ENCODE measurements around the gene SLC66A3. TPM values are rescaled to one million over a fixed set of nuclear protein-coding genes. Genes with fewer than 3 reads are reported as not detected.
"Not testable (repeated sequence)": the region's sequence is repeated elsewhere in the genome, so short reads cannot be mapped to it uniquely, and the experiment has no call there.

The SLC66A3 gene
- total RNA-seq, 1 donor from 2014 or later, result 8.1 TPM

DNA sequence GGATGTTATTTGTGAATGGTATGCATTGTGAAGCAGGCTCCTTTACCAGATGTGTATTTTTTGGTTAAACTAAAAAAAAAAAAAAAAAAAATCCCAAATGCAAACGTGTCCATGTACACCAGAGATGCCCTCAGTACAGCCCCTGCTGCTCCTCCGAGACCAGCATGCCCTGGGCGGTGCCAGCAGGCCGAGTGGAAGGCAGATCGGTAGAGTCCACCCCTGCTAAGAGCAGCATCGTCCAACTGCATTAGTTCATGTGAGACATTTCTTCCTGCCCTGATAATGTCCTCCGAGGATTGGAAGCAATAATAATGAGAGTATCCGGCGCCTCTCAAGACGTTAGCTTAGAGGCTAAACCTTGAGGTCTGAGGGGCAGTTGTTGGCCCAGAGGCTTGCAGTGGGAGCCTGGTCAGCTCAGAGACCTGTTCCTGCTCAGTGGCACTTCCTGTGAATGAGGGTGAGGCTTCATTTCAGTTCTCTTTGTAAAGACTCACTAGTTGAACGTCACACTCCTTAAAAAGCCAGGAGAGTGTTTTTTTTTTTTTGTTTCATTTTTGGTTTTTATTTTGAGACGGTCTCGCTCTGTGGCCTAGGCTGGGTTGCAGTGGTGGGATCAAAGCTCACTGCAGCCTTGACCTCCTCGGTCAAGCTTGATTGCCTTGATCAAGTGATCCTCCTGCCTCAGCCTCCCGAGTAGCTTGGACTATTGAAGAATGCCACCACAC lies 5.6 kb downstream of the SLC66A3 start:
- no peak for DNase-seq (ENCODE audit: low spot score)
- ATAC-seq, result peak; percentile 30

DNA sequence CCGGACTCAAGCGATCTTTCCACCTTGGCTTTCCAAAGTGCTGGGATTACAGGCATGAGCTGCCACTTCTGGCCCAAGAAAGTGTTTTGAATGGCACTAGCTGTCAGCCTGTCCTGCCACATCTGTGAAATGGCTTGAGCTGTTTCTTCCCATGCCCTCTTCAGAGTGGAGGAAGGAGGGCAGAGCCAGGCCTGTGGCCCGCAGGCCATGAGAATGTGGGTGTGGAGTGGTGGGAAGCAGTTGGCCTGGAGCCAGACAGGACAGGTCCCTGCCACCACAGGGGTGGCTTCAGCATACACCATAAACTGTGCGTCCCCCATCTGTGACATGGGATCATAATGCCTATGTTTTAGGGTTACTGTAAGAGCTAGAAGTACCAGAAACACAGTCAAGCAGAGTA lies 6.5 kb downstream of the SLC66A3 start:
- DNase-seq (ENCODE audit: low spot score), result no peak
- ATAC-seq, result no peak

DNA sequence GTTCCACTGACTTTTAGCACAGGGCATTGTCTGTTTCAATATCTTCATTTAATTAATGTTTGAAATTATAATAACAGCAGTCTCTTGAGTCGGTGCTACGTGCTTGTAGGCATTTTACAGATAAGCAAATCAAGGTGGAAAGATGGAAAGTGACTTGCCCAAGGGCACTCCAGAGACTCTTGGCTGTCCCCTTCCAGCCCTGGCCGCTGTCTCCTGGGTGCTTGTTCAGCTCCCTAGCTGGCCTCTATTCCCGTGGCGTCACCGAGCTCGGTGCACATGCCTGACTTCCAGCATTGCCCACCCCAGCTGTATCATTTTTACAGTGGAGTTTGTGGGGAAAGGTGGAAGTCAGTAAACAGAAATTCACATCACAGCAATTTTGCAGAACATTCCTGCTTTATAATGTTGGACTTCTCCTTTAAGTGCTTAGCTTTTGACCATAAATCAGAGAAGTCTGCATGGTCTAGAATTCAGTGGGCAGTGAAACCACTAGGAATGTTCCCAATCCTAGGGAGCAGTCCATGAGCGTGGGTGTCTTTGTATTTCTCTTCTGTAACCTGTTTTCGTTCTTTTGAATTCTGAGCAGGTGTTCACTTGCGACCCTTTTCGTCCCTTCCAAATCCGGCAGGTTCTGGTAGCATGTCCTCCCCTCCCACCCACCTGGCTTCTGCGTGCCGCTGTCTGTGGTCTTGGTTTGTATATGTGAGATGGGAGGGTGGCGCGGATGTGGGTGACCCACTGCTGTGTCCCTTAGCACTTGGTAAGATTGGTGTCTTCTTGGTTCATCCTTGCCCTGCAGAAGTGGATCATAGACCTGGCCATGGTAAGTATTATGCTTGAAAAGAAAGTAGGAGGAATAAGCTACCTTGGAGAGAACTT lies 8.4 kb downstream of the SLC66A3 start:
- DNase-seq (ENCODE audit: low spot score) (no peak), ATAC-seq (no peak)

DNA sequence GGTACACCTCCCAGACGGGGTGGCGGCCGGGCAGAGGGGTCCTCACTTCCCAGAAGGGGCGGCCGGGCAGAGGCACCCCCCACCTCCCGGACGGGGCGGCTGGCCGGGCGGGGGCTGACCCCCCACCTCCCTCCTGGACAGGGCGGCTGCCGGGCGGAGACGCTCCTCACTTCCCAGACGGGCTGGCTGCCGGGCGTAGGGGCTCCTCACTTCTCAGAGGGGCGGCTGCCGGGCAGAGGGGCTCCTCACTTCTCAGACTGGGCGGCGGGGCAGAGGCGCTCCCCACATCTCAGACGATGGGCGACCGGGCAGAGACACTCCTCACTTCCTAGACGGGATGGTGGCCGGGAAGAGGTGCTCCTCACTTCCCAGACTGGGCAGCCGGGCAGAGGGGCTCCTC lies 9.8 kb downstream of the SLC66A3 start:
- ATAC-seq; DNase-seq (ENCODE audit: low spot score): not testable (repeated sequence)

DNA sequence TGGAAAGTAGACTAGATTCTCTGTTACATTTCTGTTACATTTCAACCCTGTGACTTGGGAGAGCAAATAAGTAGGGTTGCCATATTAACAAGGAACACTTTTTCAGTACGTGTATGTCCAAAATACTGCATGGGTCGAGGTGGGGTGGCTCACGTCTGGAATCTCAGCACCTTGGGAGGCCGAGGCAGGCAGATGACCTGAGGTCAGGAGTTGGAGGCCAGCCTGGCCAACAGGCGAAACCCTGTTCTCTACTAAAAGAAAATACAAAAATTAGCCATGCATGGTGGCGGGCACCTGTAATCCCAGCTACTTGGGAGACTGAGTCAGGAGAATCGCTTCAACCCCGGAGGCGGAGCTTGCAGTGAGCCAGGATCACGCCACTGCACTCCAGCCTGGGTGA lies 11.2 kb downstream of the SLC66A3 start:
- ATAC-seq (no peak), DNase-seq (ENCODE audit: low spot score) (no peak)

DNA sequence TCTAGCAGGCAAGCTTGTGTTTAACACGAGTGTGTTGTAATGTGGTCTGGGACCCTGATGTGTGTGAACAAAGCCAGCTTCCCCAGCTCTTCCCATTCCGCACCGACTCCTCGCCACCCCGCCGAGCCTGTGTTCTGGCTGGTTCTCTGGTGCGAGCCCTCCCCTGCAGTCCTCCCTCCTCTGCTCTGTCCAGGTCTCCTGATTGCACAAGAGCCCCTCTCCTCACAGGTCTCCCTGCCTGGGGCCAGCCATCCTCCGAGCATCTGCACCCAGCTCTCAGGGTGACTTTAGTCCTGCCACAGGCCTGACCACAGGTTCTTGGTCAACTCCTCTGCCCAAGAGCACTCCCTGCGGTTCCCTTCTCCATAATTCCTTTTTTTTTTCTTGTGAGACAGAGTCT lies 13.2 kb downstream of the SLC66A3 start:
- no peak for DNase-seq (ENCODE audit: low spot score)
- ATAC-seq, result no peak

DNA sequence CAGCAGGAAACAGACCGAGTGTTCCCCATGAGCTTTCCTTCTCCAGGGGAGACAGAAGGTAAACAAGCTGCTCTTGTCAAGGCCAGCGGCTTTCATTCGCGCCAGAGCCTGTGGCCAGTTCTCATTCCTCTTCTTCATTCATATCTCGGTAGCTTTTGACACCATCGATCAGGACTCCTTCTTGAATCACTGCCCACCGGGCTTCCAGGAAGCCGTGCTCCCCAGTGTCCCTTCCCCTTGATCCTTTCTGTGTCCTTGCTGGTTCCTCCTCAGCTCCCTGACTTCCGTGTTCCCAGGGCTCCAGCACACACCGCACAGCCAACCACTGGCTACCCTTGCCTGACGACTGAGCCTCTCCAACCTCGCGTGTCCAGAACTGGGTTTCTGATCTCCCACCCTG lies 14.1 kb downstream of the SLC66A3 start:
- no peak for DNase-seq (ENCODE audit: low spot score)
- peak; percentile 19 for ATAC-seq

DNA sequence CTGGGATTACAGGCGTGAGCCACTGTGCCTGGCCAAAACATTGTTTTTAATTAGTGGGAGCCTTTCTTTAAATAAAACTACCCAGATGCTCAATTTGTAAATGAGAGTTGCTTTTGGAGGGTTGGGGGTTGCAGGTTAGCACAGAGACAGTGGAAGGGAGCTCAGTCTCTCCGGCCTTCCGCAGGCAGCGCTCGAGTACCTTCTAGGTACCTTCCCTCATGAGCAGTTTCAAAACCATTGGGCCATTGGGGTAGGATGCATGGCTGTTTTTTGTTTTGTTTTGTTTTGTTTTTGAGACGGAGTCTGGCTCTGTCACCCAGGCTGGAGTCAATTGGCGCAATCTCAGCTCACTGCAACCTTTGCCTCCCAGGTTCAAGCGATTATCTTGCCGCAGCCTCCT lies 19.0 kb downstream of the SLC66A3 start:
- no peak for DNase-seq (ENCODE audit: low spot score)
- ATAC-seq, result no peak

DNA sequence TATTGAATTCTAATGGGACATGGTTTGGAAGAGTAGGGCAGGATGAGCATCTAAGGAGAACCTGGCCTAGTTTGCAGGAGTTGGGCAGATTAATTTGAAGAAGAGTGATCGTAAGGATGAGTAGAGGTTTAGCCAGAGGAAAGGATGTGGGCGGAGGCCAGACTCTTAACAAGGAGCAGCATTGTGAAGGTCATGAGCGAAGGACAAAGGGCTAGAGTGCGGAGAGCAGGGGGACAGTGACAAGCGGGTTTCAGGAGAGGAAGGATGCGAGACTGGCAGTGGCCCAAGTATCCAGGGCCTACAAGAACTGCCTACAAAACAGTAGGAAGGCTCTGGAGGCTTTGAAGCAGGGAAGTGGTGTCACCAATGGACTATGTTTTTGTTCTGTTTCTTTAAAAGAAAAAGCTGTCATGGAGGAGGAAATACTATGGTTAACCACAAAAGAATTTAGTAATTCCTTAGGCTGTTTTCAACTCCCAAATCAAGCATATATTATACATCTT lies 20.1 kb downstream of the SLC66A3 start:
- DNase-seq (ENCODE audit: low spot score) (no peak), ATAC-seq (peak; percentile 31)

DNA sequence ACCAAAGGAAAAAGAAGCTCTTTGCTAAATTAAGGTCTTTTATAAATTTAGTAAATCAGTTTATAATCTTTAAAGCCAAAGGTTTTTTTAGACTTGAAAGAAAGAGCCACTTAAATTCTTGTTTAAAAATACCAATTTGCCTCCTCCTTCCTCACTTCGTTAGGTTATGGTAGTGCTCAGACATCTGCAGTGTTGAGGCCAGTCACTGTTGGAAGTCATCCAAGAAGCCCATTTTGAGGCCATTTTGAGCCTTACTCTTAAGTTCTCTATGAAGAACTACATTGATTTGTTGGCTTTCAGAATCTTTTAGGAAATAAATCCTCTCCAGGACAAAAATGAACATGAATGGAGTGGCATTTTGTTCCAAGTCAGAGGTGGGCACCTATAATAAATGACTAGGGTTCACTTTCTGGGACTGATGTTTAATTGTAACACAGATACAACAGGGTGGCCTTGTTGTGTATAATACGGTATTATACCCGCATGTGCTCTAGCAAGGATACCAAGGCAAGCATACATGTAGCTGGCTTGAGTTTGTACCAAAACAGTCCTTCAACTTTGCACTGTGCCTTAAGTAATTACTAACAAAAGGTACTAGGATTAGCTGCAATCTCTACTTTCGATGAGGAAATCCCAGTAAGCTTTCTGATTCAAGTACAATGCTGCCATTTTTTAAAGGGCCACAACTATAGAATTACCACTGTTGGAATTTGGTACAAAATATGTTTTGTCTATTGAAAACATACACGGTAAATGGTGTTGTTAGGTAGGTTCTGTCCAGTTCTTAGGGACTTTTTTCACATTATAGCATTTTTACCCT lies 22.8 kb downstream of the SLC66A3 start:
- ATAC-seq, result no peak
- DNase-seq (ENCODE audit: low spot score), result no peak

DNA sequence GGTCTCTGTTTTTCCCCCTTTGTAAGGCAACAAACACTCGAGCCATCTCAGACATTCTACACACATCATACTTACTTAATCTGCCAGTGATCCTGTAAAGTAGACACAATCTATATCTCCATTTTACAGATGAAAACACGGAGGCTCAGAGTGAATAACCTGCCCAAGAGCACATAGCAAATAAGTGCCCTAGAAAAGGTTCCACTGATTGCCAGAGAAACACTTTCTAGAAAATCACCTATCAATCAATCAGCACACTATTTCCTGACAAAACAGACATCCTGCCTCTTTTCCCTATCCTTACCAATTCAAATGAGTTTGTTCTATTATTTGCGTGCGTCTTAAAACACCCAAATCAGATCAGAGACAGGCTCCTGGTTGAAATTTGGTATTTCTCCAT lies 23.9 kb downstream of the SLC66A3 start:
- no peak for ATAC-seq
- no peak for DNase-seq (ENCODE audit: low spot score)

DNA sequence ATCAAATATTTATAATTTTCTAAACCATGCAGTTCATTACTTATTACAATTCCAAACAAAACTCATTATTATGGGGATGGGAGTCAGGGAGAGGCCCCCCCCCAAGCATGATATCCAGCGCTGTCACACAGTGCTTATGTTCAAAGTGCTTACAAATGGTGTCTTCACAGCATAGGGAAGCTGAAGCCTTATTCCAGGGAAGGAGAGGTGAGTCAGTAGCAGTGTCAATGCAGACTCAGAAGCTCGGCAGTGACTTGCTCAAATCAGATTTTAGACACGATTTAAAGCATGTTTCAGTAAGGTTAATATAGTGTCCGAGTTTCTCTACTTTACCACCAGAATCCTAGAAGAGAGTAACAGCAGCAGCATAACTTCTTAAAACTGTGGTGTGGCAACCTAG lies 24.6 kb downstream of the SLC66A3 start:
- ATAC-seq (no peak), DNase-seq (ENCODE audit: low spot score) (no peak)

DNA sequence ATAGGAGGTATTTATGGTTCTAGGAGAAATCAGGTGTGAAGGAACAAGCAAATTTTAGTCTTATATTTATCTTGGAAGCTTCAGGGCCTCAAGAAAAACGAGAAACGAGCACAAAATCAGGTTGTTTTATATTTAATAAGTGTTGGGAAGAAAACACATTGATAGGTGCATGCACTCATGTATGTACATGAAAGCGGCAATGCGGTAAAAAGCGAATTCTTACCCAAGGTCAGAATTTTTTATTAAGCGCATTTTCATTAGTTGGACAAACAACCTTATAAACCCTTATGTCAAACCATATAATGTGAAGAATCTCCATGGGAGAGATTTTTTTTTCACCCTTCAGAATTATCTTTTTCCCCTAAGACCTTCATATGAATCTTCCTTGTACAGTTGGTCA lies 25.4 kb downstream of the SLC66A3 start:
- ATAC-seq (no peak), DNase-seq (ENCODE audit: low spot score) (no peak)

DNA sequence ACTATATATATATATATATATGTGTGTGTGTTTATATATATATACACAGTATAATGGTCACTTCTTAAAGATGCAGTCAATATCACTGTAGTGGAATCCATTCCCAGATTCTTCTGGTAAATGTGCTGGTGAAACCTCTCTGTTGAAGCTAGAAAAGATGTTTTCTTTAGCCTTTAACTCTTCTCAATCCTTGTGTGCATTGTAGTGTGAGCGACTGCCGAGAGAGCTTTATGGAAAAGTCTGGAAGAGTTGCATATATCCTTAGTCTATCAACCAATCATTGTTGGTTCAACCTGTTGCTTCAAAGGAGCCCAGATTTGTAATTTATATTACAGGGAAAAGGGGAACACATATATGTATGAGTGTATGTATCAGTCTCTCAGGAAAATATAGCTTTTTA lies 27.7 kb downstream of the SLC66A3 start:
- no peak for DNase-seq (ENCODE audit: low spot score)
- ATAC-seq, result no peak

DNA sequence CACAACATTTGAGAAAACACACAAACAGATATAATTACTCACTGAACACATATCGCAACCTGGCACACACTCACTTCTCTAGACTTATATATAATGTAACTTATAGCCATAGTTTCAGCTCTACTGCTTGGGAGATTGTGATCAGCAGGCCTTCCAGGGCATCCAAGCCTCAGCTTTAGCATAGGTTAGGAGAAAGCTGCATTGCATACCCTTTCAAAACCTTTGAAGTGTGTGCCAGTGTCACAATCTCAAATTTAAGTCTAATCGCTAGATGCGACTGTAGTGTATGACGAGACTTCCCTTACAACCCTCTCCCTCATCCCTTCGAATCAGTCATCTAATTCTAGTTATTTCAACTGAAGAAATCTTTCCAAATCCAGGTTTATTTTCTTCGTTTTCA lies 30.9 kb downstream of the SLC66A3 start:
- DNase-seq (ENCODE audit: low spot score) (no peak), ATAC-seq (no peak)

DNA sequence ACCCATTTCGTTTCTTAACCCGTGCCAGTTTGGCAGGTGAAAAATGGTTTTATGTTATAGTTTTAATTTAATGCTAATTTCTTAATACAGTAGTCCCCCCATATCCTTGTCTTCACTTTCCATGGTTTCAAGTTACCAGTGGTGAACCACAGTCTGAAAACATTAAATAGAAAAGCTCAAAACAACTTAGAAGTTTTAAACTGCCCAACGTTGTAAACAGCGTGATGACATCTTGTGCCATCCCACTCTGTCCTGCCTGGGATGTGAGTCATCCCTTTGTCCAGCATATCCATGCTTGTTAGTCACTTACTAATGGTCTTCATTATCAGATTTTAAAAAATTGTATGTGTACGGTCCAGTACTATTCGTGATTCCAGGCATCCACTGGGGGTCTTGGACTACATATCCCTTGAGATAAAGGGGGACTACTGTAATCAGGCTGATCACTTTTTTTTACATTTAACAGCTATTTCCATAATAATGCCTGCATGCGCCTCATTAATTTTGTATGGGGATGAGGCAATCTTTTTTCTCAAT lies 31.9 kb downstream of the SLC66A3 start:
- no peak for DNase-seq (ENCODE audit: low spot score)
- ATAC-seq, result no peak

DNA sequence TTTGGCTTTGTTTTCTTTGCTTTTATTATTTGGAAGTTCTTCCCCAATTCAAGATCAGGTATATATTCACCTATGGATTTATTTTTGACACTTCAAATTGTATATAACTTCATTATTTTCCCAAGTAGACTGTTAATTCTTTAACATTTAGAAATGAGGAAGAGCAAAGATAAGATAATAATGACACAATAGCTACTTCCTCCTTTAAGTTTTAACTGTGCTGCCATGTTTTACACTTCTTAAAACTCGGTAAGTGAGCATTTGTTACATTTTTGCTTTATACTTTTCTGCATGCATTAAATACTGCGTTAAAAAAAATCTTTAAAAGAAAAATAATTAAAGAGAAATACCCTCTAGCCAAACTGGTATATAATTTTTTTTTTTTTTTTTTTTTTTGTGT lies 32.5 kb downstream of the SLC66A3 start:
- DNase-seq (ENCODE audit: low spot score) (no peak), ATAC-seq (no peak)

DNA sequence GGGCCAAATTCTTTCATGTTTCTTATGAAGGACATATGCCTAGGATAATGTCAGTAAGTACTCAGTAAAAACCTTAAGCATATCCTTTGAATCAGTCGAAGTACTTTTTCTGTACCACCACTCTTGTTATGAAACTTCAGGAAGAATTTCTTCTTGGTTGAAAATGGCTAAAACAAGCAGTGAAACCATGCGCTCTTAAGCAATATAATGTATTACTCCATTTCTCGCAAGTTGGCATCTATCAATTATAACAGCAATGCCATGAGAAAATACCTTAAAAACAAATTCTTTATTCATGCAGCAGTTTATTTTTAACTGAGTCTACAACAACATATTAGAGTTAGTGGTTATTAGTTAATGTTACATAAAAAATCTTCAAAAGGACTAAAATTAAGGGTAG lies 41.0 kb downstream of the SLC66A3 start:
- no peak for DNase-seq (ENCODE audit: low spot score)

DNA sequence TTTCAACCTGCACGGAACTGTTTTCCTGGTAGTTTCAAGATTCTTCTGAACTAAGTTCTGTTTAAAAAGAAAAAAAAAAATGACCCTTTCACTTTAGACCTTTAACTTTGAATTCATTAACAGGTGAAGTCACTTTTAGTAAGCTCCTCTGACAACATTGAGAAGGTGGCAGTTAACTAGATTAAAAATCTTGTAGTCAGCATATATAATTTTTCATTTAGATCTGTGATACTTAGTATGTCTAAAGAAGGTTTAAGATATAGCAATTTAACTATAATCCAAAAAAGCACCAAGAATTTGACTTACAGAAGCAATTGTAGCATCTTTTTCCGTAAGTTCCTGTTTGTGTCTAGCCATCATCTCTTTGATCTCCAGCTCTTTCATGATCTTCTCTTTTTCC lies 45.4 kb downstream of the SLC66A3 start:
- no peak for ATAC-seq

More for the DNA sequence above, 41.0 kb downstream of the SLC66A3 start:
- no peak for ATAC-seq

DNA sequence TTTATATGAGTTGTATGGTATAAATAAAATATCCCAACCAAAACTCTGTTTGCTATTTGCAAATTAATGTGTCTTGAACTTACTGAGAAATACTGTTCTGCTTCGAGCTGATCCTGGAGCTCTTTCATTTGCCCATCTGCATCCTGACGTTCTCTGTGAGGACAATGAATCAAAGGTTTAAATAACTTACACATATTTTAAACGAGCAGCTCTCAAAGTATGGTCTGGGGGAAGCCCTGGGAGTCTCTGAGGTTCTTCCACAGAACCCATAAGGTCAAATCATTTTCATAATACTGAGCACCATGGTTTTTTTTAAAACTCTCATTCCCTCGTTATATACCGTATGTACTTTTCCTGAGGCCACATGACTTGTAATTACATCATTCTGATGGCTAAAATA lies 46.7 kb downstream of the SLC66A3 start:
- DNase-seq (ENCODE audit: low spot score) (no peak), ATAC-seq (no peak)

More for the DNA sequence above, 45.4 kb downstream of the SLC66A3 start:
- DNase-seq (ENCODE audit: low spot score), result no peak

DNA sequence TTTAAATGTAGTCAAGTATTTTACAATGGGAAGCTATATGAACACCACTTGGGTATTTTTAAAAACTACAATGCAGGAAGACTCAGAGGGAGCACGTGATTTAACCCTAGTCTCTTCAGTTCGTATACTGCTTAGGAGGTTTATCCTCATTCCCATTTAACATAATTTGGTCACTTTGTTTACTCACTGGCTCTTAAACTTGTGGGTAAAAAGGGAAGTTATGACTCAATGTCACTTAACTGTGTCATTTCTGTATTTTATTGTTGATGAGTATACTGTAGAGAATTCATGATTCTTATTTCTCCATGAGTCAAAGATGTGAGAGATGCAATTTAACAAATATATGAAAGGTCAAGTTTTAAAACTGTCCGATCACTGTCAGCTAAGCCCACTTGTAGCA lies 48.2 kb downstream of the SLC66A3 start:
- DNase-seq (ENCODE audit: low spot score) (no peak), ATAC-seq (no peak)
